HG03097 (cell line): ENCODE results near the gene GPR55.

Experiments
- ATAC-seq: cut with Tn5 transposase; IDR thresholded peaks from one replicate; pipeline ENCODE4 v1.9.1; 2021; ENCODE audit not compliant: unreplicated experiment, low FRiP score

Gene GPR55

DNA sequence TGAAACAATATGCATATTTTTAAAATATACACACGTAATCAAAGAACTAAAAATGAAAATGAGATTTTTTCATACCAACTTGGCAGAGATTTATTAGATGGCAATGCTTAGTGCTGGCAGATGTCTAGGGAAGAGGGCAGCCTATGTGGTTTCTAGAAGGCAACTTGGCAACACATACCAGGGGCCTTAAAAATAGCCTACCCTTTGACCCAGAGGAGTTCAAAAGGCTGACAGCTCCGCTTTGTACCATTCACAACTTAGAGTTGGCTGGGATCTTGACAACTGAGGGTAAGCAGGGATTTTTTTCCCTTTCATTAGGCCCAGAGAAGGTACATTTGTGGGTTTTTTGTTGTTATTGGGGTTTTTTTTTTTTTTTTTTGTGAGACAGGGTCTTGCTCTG, 26.4 kb upstream of the GPR55 start:
- no peak for ATAC-seq

DNA sequence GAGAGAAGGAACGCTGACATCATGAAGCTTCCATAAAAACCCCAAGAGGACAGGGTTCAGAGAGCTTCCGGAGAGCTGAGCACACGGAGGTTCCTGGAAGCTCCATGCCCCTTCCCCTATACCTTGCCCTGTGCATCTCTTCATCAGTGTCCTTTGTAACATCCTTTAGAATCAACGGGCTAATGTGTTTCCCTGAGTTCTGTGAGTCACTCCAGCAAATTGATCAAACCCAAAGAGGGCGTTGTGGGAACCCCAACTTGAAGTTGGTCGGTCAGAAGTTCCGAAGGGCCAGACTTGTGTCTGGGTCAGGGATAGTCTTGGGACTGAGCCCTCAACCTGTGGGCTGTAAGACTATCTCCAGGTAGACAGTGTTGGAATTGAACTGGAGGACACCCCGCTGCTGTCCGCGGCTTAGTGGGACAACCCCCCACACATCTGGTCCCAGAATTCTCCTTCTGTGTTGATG, 25.9 kb upstream of the GPR55 start:
- ATAC-seq, result no peak

DNA sequence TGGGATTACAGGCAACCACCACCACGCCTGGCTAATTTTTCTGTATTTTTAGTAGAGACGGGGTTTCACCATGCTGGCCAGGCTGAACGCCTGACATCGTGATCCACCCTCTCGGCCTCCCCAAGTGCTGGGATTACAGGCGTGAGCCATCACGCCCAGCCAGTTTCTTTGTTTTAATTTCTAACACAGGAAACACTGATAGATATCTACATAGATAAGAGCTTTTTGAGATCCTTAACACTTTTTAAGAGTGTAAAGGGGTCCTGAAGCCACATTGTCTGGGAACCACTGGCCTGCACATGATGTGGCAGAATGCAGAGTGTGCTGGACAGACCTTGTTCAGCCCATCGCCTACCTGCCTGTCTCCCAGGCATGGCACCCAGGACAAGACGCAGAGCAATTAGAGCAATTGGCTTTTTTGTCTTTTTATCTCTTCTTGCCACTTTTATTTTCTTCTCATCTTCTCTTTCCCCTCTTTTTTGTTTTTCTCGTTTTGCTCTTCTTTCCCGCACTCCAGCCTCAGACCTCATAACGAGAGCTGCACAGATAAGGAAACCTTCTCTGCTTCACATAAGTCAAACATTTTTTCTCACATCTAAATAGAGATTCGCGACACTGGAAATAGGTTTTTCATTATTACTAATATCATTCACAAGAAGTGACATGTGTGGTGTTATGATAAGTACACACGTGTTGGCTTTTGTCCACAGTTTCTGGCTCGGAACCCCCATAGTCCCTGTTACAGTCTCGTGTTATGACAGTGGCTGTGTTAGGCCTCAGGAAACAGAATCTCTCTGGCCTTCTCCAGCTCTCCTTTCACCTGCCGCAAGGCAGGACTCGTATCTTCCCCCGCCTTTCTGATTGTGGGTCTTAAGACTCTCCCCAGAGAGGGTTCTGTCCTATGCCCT, 25.2 kb upstream of the GPR55 start:
- no peak for ATAC-seq

- ATAC-seq, result peak; percentile 34
These were observed 22.9 kb upstream of the GPR55 start for GRCh38 chr2:230947908-230948365.

GRCh38 chr2:230947235-230947576, 22.2 kb upstream of the GPR55 start:
- ATAC-seq, result no peak

DNA sequence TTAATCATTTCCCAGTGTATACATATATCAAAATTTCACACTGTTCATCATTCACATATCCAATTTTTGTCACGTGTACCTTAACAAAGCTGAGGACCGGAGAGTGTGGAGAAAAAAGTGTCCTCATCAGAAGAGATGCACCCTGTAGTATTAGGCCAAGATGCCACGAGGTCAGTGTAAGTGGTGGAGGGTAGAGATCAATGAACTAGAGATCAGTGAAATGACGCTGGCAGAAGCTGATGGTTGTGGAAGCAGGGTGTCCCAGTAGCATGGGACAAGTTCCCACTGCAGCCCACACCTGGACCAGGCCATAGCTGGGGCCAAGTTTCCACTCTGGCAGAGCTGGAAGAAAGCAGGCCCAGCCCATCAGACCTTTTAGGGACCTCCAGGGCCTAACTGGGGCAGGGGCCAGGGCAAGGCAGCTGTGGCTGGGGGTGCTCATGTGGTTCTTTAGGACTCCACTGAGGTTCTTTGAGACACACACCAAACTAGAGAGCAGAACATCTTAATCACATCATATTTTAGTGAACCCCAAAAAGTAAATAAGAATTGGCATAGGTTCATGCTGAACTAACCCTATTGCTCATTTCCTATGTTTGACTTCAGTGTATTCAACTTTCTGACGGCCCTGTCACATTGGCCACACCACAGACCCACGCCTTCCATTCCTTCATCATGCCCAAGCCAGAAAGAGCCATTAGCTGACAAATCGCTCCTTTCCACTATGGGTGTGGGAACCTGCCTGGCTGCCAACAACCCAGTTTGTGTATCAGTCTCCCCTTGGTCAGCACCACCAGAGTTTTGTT, 21.6 kb upstream of the GPR55 start:
- no peak for ATAC-seq

DNA sequence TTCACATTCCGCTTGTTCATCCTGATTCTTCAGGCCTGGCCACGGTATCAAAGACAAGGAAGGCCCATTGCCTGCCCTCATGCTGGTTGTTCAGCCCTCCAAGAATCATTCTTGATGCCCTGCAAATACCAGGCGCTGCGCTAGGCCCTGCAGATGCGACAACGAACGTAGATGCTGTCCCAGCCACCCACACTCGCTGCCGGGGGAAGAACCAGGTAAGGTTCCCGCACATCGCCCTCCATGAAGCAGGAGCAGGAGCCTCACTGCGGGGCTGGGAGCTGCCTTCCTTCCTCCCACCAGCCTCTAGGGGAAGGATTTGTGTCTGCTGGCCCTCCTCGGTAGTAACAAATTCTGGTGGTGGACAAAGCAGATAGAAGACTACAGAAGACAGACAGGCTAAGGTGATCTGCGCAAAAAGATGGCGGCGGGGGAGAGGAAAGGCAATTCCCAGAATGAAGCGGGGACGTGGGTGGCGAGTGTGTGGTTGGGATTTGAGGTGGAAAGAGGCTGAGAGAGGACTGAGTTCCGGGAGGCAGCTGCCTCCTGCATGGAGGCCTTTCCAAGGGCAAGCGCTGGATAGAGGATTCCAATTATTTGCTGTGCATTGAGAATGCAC, 19.8 kb upstream of the GPR55 start:
- no peak for ATAC-seq

DNA sequence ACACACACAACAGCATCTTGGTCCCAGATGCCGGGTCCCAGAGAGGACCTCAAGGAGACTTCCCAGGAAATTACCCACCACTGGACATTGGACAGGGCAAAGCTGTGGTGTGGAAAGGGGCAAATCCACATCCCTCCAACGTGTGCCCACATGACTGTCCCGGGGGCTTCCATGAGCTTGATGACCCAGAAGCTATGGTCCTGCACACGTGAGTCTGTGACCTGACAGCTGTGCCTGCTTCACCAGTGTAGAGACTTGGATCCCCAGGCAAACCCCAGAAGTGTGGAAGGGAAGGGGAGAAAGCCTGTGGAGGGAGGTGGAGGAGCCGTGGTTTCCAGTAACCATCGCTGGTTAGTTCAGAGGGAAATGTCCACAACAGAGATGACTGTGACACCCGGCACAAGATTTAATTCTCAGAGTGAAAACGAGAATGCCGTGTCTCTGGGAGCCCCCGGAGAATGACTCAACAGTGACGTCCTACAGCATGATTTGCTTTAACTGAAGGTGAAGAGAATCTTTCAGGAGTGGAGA, 19.1 kb upstream of the GPR55 start:
- ATAC-seq, result peak; percentile 27

- peak; percentile 52 for ATAC-seq
These were observed 18.2 kb upstream of the GPR55 start for GRCh38 chr2:230942920-230943896.

DNA sequence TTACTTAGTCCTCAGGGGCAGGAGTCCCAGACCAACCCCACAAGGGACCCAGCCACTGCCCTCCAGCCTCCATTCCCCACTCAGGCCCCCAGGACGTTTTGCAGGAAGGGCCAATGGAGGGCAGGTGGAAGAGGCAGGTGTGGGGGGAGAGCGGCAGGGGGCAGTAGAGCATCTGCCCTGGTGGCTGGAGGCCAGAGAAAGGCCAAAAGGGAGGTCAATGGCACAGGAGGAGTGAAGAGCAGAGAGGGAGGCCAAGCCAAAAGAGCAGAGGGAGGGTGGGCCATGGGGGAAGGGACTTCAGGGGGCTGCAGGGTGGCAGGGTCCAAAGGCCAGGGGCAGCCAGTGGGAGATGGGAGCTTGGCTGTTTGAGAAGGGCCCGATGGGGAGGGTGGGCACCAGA, 17.3 kb upstream of the GPR55 start:
- ATAC-seq, result no peak

DNA sequence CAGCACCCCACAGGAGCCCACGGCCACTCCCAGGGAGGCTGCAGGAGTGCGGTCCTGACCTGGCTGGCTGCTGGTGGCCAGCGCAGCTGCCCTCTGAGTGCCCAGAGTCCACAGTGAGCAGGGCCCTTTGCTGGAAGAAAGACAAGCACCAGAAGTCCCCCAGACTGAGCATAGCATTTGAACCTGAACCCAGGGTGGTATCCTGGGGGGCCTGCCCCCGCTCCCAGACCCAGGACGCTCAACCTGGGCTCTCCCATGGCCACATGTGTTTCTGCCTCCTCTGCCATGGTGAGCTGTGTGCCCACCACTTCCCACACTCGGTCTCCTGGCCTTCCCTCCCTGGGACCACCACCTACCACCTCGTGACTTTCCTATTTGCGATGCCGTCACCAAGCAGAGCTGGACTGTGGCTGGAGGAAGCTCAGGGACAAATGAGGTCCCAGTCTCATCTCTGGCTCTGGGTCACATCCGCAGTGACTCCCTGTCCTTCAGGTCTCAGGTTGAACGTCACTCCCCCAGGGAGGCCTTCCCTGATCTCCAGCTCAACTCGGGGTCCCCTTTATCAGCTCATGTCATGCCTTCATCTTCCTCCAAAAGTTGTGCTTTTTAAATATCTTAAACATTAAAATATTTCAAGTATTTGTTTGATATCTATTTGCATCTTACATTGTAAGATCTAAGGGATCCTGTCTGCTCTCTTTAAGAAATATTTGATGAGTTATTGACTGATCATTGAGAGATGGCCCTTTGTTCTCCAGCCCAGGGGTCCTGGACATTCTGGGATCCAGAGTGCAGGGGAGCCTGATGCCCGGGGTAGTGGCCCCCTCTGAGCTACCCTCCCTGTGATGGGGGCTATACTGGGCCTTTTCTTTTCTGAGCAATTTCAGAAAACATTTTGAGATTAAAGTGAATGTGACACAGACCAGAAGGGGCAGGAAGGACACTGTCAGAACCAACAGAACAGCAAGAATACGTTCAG, 16.4 kb upstream of the GPR55 start:
- no peak for ATAC-seq

GRCh38 chr2:230940471-230940815, 15.4 kb upstream of the GPR55 start:
- ATAC-seq, result no peak

- no peak for ATAC-seq
These were observed 14.8 kb upstream of the GPR55 start for GRCh38 chr2:230939691-230940470.

DNA sequence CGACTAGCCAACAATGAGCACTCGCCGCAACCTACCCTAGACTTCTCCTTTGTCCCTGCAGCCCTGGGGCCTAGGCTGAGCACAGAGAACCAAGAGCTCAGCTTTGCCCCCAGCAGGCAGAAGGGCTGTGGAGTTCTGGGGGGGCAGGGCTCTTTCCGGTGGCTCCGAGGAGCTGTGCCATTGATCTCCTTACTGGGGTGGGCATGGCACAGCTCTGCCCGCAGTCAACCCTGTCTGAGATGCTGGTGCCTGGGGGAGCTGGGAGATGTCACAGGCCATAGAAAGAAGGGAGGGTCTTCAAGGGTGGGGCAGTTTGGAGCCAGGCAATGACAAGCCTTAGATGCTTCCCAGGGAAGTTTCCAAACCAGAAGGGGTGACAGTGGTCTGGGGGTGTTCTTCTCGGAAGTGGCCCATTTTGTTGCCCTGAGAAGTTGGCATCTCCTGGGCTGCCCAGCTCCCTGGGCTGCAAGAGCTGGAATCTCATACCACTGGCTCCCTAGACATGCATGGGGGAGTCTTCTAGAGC, 14.1 kb upstream of the GPR55 start:
- no peak for ATAC-seq

DNA sequence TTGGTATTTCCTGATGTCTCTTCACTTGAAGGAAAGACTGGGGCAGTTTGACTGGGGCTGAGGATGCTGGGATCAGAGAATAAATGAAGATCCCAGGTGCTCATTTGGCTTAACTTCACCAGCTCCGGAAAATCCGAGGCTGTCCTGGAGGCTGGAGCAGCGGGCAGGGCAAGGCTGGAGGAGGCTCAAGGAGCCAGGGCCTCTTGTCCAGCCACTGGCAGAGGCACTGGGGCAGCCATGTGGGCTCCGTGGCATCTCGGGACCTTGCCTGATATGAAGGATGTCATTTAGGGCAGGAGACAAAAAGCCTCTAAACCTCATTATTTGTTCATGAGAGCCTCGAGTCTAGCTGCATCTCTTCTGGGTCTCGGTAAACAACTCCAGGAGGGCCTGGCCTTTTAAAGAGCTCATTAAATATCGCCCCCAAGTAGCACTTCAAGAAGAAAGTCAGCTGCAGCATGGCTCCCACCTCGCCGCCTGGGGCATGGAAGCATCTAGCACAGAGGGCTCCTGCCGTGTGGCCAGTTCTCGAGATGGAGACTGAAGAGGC, 13.5 kb upstream of the GPR55 start:
- no peak for ATAC-seq

GRCh38 chr2:230938098-230938497, 13.1 kb upstream of the GPR55 start:
- ATAC-seq, result no peak

- no peak for ATAC-seq
These were observed 12.3 kb upstream of the GPR55 start for GRCh38 chr2:230937362-230937761.
